SIG-M5 (cell line): Measurements from ENCODE around the gene RLN3.

Source experiments
- DNase-seq: peaks from one replicate; lab custom pipeline; 2025; lab: John Stamatoyannopoulos, UW

Gene RLN3

GRCh38 chr19:14054721-14055120, 26.8 kb downstream of the RLN3 start:
- DNase-seq = no peak

- DNase-seq = no peak
These were observed 27.4 kb downstream of the RLN3 start for GRCh38 chr19:14055396-14055795.

GRCh38 chr19:14056069-14056666, 28.2 kb downstream of the RLN3 start:
- DNase-seq = no peak

- no peak for DNase-seq
These were observed 28.9 kb downstream of the RLN3 start for GRCh38 chr19:14056741-14057356.

- no peak for DNase-seq
These were observed 30.5 kb downstream of the RLN3 start for GRCh38 chr19:14058182-14059092.

- DNase-seq = no peak
These were observed 31.1 kb downstream of the RLN3 start for GRCh38 chr19:14059093-14059480.

GRCh38 chr19:14059652-14060155, 31.8 kb downstream of the RLN3 start:
- DNase-seq = no peak

GRCh38 chr19:14061081-14061749, 33.3 kb downstream of the RLN3 start:
- DNase-seq = no peak

- DNase-seq = no peak
These were observed 34.0 kb downstream of the RLN3 start, which contains the start of gene PALM3 for GRCh38 chr19:14061751-14062557. PALM3 (minus strand) TSS chr19:14062076; CDS start chr19:14061980, 96 bp downstream.

- no peak for DNase-seq
These were observed 34.6 kb downstream of the RLN3 start for GRCh38 chr19:14062558-14062855.

- DNase-seq = no peak
These were observed 35.2 kb downstream of the RLN3 start for GRCh38 chr19:14063105-14063504.

- DNase-seq = no peak
These were observed 38.2 kb downstream of the RLN3 start for GRCh38 chr19:14066134-14066533.

- no peak for DNase-seq
These were observed 42.5 kb downstream of the RLN3 start for GRCh38 chr19:14070268-14071050.

- no peak for DNase-seq
These were observed 44.8 kb downstream of the RLN3 start, which contains the start of gene MISP3 for GRCh38 chr19:14072535-14073260. MISP3 (plus strand) TSS chr19:14072786; CDS start chr19:14073310, 524 bp downstream.

GRCh38 chr19:14073261-14073924, 45.4 kb downstream of the RLN3 start:
- DNase-seq = no peak

- no peak for DNase-seq
These were observed 46.2 kb downstream of the RLN3 start for GRCh38 chr19:14073925-14074838.

- DNase-seq = no peak
These were observed 50.5 kb downstream of the RLN3 start for GRCh38 chr19:14078411-14078810.
